ENCODE measurements around the gene INPP4A.

The INPP4A gene

GRCh38 chr2:98487101-98487805 lies 42.6 kb downstream of the INPP4A start:
- DNase-seq (ENCODE audit: low read depth), result no peak
- TF ChIP-seq, protein P1, sequence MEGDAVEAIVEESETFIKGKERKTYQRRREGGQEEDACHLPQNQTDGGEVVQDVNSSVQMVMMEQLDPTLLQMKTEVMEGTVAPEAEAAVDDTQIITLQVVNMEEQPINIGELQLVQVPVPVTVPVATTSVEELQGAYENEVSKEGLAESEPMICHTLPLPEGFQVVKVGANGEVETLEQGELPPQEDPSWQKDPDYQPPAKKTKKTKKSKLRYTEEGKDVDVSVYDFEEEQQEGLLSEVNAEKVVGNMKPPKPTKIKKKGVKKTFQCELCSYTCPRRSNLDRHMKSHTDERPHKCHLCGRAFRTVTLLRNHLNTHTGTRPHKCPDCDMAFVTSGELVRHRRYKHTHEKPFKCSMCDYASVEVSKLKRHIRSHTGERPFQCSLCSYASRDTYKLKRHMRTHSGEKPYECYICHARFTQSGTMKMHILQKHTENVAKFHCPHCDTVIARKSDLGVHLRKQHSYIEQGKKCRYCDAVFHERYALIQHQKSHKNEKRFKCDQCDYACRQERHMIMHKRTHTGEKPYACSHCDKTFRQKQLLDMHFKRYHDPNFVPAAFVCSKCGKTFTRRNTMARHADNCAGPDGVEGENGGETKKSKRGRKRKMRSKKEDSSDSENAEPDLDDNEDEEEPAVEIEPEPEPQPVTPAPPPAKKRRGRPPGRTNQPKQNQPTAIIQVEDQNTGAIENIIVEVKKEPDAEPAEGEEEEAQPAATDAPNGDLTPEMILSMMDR (IDR thresholded peaks at IDR 0.05; ENCODE audit: insufficient read depth, low read depth, low read length, missing control alignments), result no peak
- H3K4me3 ChIP-seq (ENCODE audit: low read depth, low read length), result no peak overlapping the region; the same call in none of the 2 replicates

DNA sequence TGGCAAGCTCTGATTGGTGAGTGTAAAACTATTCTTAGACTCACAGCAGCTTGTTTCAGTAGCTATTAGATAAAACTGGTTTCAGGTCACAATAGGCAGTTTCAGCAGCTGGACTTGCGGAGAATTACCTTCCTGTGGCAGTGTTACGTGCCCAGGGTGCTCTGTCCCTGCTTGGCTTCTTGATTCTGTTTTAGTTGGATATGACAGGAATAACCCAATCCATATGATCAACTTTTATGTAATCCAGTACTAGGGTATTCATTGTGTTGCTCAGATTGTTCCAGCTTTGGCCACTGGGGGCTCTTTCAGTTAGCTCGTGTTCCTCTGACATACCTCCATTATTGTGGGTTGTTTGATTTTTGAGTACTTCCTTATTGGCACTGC lies 43.1 kb downstream of the INPP4A start:
- peak; percentile 93 for DNase-seq (ENCODE audit: low read depth)
- no peak overlapping the region for H3K4me3 ChIP-seq (ENCODE audit: low read depth, low read length)
- TF ChIP-seq, protein P1 (IDR thresholded peaks at IDR 0.05; ENCODE audit: insufficient read depth, low read depth, low read length, missing control alignments), result peak; percentile 49

- TF ChIP-seq, protein P1 (IDR thresholded peaks at IDR 0.05; ENCODE audit: insufficient read depth, low read depth, low read length, missing control alignments), result no peak
- H3K4me3 ChIP-seq (ENCODE audit: low read depth, low read length), result no peak overlapping the region
- no peak for DNase-seq (ENCODE audit: low read depth)
Measured at GRCh38 chr2:98488252-98488651, 43.6 kb downstream of the INPP4A start.

DNA sequence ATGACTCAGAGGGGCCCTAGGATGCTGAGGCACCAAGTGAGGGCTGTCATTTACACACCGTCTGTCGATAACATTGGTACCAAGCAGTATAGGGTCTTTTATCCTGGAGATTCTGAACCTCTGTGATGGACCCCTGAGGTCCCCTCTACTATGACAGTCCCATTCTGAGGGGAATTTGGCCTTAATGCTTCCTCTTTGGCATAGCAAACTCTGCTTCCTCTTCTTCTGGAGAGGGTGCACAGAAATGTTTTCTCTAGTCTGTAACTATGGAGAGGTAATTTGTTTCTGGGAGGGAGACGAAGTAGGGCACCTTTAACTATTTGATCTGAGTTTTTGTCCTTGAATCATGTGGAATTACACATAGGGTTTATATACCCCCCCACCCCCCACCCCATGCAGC lies 44.8 kb downstream of the INPP4A start:
- TF ChIP-seq, protein P1 (IDR thresholded peaks at IDR 0.05; ENCODE audit: insufficient read depth, low read depth, low read length, missing control alignments), result no peak
- DNase-seq (ENCODE audit: low read depth), result no peak
- H3K4me3 ChIP-seq (ENCODE audit: low read depth, low read length), result no peak overlapping the region

DNA sequence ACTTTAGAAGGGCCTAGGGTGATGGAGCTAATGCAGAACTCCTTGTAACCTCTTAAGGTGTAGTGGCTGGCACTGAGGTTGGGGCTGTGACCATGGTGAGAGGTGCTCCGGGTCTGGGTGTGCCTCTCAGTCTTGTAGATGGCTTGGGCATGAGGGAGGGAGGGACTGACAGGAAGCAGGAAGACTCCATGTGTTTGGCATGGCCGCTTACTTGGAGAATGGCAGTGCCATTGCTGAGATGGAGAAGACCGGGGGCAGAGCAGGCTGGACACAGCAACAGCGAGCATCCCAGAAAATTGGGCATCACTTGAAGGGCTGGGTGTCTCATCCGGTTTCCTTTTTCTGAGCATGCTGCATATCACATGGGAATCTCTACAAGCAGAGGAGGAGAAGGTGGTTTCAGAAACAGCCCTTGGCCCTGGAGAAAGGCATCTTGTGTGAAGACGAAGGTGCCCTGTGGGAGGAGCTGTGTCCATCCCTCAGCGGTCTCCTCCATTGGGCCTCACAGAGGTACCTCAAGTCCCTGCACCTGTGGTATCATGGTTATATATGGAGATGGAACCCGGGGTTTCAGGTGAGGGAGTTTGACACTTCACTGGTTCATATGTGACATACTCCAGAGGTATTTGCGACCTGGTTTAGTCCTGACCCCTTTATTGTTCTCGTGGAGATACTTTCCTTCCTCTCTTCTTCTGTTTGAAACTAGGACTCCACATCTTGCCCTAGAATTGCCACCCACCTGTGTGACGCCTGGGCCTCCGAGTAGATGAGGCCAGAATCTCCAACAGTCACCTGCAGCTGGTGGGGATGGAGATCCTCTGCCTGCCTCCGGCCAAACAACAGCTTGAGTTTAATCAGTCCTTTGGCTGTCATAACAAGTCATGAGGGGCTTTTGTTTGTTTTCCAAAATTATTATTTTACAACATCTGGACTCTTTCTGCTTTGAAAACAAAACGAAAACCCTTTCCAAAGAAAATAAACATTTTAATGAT lies 45.6 kb downstream of the INPP4A start:
- H3K4me3 ChIP-seq (ENCODE audit: low read depth, low read length), result no peak overlapping the region
- TF ChIP-seq, protein P1 (IDR thresholded peaks at IDR 0.05; ENCODE audit: insufficient read depth, low read depth, low read length, missing control alignments), result no peak
- DNase-seq (ENCODE audit: low read depth), result no peak

- no peak overlapping the region for H3K4me3 ChIP-seq (ENCODE audit: low read depth, low read length)
- TF ChIP-seq, protein P1 (IDR thresholded peaks at IDR 0.05; ENCODE audit: insufficient read depth, low read depth, low read length, missing control alignments), result no peak
- DNase-seq (ENCODE audit: low read depth), result no peak
Measured at GRCh38 chr2:98492441-98492840, 47.8 kb downstream of the INPP4A start.

Measured in GM12865 (cell line).